GM12878 (cell line): Measurements from ENCODE around the gene GJB1. TPM values are rescaled to one million over a fixed set of nuclear protein-coding genes. Genes with fewer than 3 reads are reported as not detected.

Experiments
- FOXK2 ChIP-seq: fragments of 450-650 bp; IDR thresholded peaks from 2 replicates; pipeline ENCODE4 v1.6.1; 2017; ENCODE audit warnings: mild to moderate bottlenecking, moderate library complexity
- JUND ChIP-seq: IDR thresholded peaks from 2 replicates; pipeline ENCODE4 v1.6.1; 2012; ENCODE audit warnings: low read depth, mild to moderate bottlenecking, low read length, improper control_type of control experiment, moderate library complexity
- NFYA ChIP-seq: IDR thresholded peaks from 2 replicates; pipeline ENCODE4 v1.6.1; 2011; ENCODE audit warnings: low read depth, mild to moderate bottlenecking, low read length, improper control_type of control experiment, borderline replicate concordance
- NFYB ChIP-seq: IDR thresholded peaks from 2 replicates; pipeline ENCODE4 v1.6.1; 2011; ENCODE audit warnings: low read depth, mild to moderate bottlenecking, low read length, improper control_type of control experiment, moderate library complexity; ENCODE audit not compliant: insufficient read depth
- POU2F2 ChIP-seq: IDR thresholded peaks from 3 replicates; pipeline ENCODE4 v1.6.1; 2011; ENCODE audit warnings: low read depth, mild to moderate bottlenecking, low read length, borderline replicate concordance
- RBBP5 ChIP-seq: fragments of 200-600 bp; sonication (generic); conservative IDR thresholded peaks from 2 replicates; pipeline ENCODE4 v1.6.1; 2016
- TAF1 ChIP-seq: IDR thresholded peaks from 2 replicates; pipeline ENCODE4 v1.6.1; 2011; ENCODE audit warnings: mild to moderate bottlenecking, low read depth, low read length, borderline replicate concordance
- TBL1XR1 ChIP-seq: IDR thresholded peaks from 2 replicates; pipeline ENCODE4 v1.6.1; 2012; ENCODE audit warnings: low read depth, low read length, improper control_type of control experiment
- TCF12 ChIP-seq: IDR thresholded peaks from 2 replicates; pipeline ENCODE4 v1.6.1; 2011; ENCODE audit warnings: low read depth, mild to moderate bottlenecking, low read length
- polyA plus RNA-seq, 11 experiments: library from polyadenylated mRNA; depleted of rRNA in 4 of 11; unstranded in 6 of 11; stranded (reverse) in 5 of 11; fragments of >200 nt; fragmentation: Nextera tagmentation in 4 of 11; fragmentation: Illumina TruSeq in 1 of 11; extraction: Ambion mirVana in 4 of 11; extraction: Trizol in 1 of 11; gene quantifications; 1 replicate in 1 of 11; 2 replicates in 10 of 11; pipeline versions ENCODE4 v1.2.1 to v1.2.3, GENCODE V29; 2011 to 2016; ENCODE audit warnings: inconsistent platforms in 2 of 11, missing spikeins in 2 of 11, low read depth in 1 of 11
- total RNA-seq, 4 experiments: library from RNA; depleted of rRNA in 3 of 4; stranded (reverse); fragments of >200 nt in 3 of 4; fragmentation: Illumina TruSeq in 1 of 4; extraction: Trizol in 1 of 4; gene quantifications; 2 replicates each; pipeline versions ENCODE4 v1.2.1 to v1.2.3, GENCODE V29; 2013 to 2021
- TF ChIP-seq, protein P1 (sequence below): fragments of 450-650 bp; IDR thresholded peaks from 2 replicates; pipeline ENCODE4 v1.6.1; 2016; ENCODE audit warnings: mild to moderate bottlenecking, moderate library complexity, borderline replicate concordance
- TF ChIP-seq, protein P2 (sequence below): fragments of 450-650 bp; IDR thresholded peaks from 2 replicates; pipeline ENCODE4 v1.6.1; 2018; ENCODE audit warnings: mild to moderate bottlenecking, low read depth, moderate library complexity; ENCODE audit not compliant: partially characterized antibody
- TF ChIP-seq, protein P3 (sequence below), 3 experiments: IDR thresholded peaks in 2 of 3; conservative IDR thresholded peaks in 1 of 3; 2 replicates each; pipeline ENCODE4 v1.5.1; 2011; ENCODE audit warnings: low read depth in 3 of 3, low read length in 3 of 3, mild to moderate bottlenecking in 3 of 3, control low read depth in 2 of 3, moderate library complexity in 2 of 3, inconsistent platforms in 1 of 3, mixed read lengths in 1 of 3; ENCODE audit not compliant: control insufficient read depth in 2 of 3, insufficient read depth in 1 of 3; ENCODE audit errors: extremely low read depth in 1 of 3
- TF ChIP-seq, protein P4 (sequence below): fragments of 150-350 bp; IDR thresholded peaks from 2 replicates; pipeline ENCODE4 v1.6.1; 2016; ENCODE audit warnings: low read depth, low read length
- TF ChIP-seq, protein P5 (sequence below): fragments of 450-650 bp; IDR thresholded peaks from 2 replicates; pipeline ENCODE4 v1.6.1; 2016; ENCODE audit warnings: mild to moderate bottlenecking

GJB1 gene
- total and polyA plus RNA-seq, 10 of the 15 experiments (the other 5 are each of a cell fraction or from before 2014, with no cell fraction given), result not detected

DNA sequence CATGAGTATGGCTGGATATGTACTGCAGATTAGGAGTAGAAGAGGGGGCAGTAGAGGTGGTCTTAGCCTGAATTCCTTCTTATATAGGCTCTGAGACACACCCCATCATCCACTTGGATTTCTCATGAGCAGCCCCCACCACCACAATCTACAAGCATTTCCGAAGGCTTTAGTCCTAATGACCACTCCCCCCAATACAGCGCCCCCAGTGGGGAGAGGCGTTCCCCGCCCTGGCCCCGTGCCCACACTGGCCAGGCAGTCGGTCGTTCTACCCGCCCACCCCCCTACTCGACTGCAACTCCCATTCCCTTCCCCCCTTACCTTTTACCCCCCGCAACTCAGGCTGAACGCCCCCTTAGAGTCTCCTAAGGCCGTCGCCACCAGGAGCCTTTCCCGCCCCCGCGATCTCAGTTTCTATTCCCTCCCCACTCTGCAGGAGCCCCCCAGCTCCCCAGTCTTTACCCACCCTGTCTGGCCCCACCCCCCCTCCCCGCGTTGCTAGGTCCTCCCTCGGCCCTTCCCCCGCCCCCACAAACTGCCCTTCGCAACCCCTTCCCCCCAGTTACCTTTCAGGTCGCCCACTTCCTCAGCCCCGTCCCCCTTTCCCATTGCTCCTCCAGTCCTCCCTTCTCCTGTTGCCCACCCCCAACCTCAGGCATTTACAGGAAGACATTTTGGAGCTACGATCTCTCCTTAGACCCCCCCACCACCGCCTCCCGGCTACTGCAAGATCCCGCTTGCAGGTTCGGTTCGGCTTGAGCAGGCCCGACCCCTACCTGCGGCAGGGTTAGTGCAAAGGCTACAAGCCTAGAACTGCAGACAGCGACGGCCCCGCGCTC lies 30.4 kb downstream of the GJB1 start (continued):
- TF ChIP-seq, protein P1, sequence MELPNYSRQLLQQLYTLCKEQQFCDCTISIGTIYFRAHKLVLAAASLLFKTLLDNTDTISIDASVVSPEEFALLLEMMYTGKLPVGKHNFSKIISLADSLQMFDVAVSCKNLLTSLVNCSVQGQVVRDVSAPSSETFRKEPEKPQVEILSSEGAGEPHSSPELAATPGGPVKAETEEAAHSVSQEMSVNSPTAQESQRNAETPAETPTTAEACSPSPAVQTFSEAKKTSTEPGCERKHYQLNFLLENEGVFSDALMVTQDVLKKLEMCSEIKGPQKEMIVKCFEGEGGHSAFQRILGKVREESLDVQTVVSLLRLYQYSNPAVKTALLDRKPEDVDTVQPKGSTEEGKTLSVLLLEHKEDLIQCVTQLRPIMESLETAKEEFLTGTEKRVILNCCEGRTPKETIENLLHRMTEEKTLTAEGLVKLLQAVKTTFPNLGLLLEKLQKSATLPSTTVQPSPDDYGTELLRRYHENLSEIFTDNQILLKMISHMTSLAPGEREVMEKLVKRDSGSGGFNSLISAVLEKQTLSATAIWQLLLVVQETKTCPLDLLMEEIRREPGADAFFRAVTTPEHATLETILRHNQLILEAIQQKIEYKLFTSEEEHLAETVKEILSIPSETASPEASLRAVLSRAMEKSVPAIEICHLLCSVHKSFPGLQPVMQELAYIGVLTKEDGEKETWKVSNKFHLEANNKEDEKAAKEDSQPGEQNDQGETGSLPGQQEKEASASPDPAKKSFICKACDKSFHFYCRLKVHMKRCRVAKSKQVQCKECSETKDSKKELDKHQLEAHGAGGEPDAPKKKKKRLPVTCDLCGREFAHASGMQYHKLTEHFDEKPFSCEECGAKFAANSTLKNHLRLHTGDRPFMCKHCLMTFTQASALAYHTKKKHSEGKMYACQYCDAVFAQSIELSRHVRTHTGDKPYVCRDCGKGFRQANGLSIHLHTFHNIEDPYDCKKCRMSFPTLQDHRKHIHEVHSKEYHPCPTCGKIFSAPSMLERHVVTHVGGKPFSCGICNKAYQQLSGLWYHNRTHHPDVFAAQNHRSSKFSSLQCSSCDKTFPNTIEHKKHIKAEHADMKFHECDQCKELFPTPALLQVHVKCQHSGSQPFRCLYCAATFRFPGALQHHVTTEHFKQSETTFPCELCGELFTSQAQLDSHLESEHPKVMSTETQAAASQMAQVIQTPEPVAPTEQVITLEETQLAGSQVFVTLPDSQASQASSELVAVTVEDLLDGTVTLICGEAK, result no peak
- TF ChIP-seq, protein P2, sequence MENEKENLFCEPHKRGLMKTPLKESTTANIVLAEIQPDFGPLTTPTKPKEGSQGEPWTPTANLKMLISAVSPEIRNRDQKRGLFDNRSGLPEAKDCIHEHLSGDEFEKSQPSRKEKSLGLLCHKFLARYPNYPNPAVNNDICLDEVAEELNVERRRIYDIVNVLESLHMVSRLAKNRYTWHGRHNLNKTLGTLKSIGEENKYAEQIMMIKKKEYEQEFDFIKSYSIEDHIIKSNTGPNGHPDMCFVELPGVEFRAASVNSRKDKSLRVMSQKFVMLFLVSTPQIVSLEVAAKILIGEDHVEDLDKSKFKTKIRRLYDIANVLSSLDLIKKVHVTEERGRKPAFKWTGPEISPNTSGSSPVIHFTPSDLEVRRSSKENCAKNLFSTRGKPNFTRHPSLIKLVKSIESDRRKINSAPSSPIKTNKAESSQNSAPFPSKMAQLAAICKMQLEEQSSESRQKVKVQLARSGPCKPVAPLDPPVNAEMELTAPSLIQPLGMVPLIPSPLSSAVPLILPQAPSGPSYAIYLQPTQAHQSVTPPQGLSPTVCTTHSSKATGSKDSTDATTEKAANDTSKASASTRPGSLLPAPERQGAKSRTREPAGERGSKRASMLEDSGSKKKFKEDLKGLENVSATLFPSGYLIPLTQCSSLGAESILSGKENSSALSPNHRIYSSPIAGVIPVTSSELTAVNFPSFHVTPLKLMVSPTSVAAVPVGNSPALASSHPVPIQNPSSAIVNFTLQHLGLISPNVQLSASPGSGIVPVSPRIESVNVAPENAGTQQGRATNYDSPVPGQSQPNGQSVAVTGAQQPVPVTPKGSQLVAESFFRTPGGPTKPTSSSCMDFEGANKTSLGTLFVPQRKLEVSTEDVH, result no peak
- TF ChIP-seq NFYB (no peak), TBL1XR1 (no peak), TCF12 (no peak), RBBP5 (no peak), POU2F2 (no peak), NFYA (no peak), TAF1 (no peak), JUND (no peak), FOXK2 (no peak)
- TF ChIP-seq, protein P3, sequence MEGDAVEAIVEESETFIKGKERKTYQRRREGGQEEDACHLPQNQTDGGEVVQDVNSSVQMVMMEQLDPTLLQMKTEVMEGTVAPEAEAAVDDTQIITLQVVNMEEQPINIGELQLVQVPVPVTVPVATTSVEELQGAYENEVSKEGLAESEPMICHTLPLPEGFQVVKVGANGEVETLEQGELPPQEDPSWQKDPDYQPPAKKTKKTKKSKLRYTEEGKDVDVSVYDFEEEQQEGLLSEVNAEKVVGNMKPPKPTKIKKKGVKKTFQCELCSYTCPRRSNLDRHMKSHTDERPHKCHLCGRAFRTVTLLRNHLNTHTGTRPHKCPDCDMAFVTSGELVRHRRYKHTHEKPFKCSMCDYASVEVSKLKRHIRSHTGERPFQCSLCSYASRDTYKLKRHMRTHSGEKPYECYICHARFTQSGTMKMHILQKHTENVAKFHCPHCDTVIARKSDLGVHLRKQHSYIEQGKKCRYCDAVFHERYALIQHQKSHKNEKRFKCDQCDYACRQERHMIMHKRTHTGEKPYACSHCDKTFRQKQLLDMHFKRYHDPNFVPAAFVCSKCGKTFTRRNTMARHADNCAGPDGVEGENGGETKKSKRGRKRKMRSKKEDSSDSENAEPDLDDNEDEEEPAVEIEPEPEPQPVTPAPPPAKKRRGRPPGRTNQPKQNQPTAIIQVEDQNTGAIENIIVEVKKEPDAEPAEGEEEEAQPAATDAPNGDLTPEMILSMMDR (IDR thresholded peaks at IDR 0.05 in 2 of 3, conservative IDR thresholded peaks at IDR 0.05 in 1 of 3; ENCODE audit: control insufficient read depth in 2 of 3, extremely low read depth in 1 of 3, insufficient read depth in 1 of 3, low read depth in 3 of 3, low read length in 3 of 3), result peak; percentile 41 to 62 (median 46)
- TF ChIP-seq, protein P4, sequence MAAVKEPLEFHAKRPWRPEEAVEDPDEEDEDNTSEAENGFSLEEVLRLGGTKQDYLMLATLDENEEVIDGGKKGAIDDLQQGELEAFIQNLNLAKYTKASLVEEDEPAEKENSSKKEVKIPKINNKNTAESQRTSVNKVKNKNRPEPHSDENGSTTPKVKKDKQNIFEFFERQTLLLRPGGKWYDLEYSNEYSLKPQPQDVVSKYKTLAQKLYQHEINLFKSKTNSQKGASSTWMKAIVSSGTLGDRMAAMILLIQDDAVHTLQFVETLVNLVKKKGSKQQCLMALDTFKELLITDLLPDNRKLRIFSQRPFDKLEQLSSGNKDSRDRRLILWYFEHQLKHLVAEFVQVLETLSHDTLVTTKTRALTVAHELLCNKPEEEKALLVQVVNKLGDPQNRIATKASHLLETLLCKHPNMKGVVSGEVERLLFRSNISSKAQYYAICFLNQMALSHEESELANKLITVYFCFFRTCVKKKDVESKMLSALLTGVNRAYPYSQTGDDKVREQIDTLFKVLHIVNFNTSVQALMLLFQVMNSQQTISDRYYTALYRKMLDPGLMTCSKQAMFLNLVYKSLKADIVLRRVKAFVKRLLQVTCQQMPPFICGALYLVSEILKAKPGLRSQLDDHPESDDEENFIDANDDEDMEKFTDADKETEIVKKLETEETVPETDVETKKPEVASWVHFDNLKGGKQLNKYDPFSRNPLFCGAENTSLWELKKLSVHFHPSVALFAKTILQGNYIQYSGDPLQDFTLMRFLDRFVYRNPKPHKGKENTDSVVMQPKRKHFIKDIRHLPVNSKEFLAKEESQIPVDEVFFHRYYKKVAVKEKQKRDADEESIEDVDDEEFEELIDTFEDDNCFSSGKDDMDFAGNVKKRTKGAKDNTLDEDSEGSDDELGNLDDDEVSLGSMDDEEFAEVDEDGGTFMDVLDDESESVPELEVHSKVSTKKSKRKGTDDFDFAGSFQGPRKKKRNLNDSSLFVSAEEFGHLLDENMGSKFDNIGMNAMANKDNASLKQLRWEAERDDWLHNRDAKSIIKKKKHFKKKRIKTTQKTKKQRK, result no peak
- TF ChIP-seq, protein P5, sequence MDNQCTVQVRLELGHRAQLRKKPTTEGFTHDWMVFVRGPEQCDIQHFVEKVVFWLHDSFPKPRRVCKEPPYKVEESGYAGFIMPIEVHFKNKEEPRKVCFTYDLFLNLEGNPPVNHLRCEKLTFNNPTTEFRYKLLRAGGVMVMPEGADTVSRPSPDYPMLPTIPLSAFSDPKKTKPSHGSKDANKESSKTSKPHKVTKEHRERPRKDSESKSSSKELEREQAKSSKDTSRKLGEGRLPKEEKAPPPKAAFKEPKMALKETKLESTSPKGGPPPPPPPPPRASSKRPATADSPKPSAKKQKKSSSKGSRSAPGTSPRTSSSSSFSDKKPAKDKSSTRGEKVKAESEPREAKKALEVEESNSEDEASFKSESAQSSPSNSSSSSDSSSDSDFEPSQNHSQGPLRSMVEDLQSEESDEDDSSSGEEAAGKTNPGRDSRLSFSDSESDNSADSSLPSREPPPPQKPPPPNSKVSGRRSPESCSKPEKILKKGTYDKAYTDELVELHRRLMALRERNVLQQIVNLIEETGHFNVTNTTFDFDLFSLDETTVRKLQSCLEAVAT, result no peak
